DND-41 (cell line): ENCODE results near the gene KCTD11.
"Not testable (repeated sequence)": the region's sequence is repeated elsewhere in the genome, so short reads cannot be mapped to it uniquely, and the experiment has no call there.

Experiments
- ATAC-seq: fragments of 200-7000 bp; cut with Tn5 transposase; 3 replicates; pipeline ENCODE4 v1.9.1; 2021; ENCODE audit warnings: low read depth; ENCODE audit not compliant: insufficient read depth
- DNase-seq: peaks from one replicate; pipeline ENCODE4 v3.0.0-alpha.2; 2020
- H2AFZ ChIP-seq: 2 replicates; pipeline ENCODE4 v1.6.0; 2012; ENCODE audit warnings: low read depth, low read length
- H3K27ac ChIP-seq: 2 replicates; pipeline ENCODE4 v1.5.1; 2012; ENCODE audit warnings: low read length, inconsistent platforms
- H3K27me3 ChIP-seq: fragments of 200-600 bp; sonication (generic); 2 replicates; pipeline ENCODE4 v1.6.0; 2012; ENCODE audit warnings: low read length, mild to moderate bottlenecking, inconsistent platforms; ENCODE audit not compliant: insufficient read depth, poor library complexity
- H3K36me3 ChIP-seq: 2 replicates; pipeline ENCODE4 v1.5.1; 2012; ENCODE audit warnings: low read length, inconsistent platforms; ENCODE audit not compliant: insufficient read depth
- H3K4me1 ChIP-seq: 2 replicates; pipeline ENCODE4 v1.5.1; 2012; ENCODE audit warnings: mild to moderate bottlenecking, low read length; ENCODE audit not compliant: insufficient read depth
- H3K4me2 ChIP-seq: 2 replicates; pipeline ENCODE4 v1.6.0; 2012; ENCODE audit warnings: mild to moderate bottlenecking, moderate library complexity, low read length, inconsistent platforms; ENCODE audit not compliant: insufficient read depth
- H3K4me3 ChIP-seq, 2 experiments: fragments of 200-600 bp in 1 of 2; shearing (Covaris generic) in 1 of 2; 2 replicates each; pipeline ENCODE4 v1.5.1; 2012 to 2016; ENCODE audit warnings: inconsistent platforms in 2 of 2, low read length in 2 of 2, mild to moderate bottlenecking in 2 of 2, low read depth in 1 of 2, moderate library complexity in 1 of 2
- H3K79me2 ChIP-seq: 2 replicates; pipeline ENCODE4 v1.6.0; 2012; ENCODE audit warnings: low read length, inconsistent platforms; ENCODE audit not compliant: insufficient read depth
- H3K9ac ChIP-seq: 2 replicates; pipeline ENCODE4 v1.6.0; 2012; ENCODE audit warnings: low read depth, mild to moderate bottlenecking, inconsistent platforms, low read length, moderate library complexity
- H3K9me3 ChIP-seq: 2 replicates; pipeline ENCODE4 v1.5.1; 2012; ENCODE audit warnings: low read length, moderate library complexity, mild to moderate bottlenecking, inconsistent platforms; ENCODE audit not compliant: insufficient read depth, severe bottlenecking
- H4K20me1 ChIP-seq: 2 replicates; pipeline ENCODE4 v1.6.0; 2012; ENCODE audit warnings: low read length; ENCODE audit not compliant: insufficient read depth
- CTCF ChIP-seq: IDR thresholded peaks from 2 replicates; pipeline ENCODE4 v1.5.1; 2012; ENCODE audit warnings: borderline replicate concordance, low read length, moderate library complexity, mild to moderate bottlenecking; ENCODE audit not compliant: poor library complexity, severe bottlenecking; ENCODE audit errors: extremely low read depth
- EZH2 ChIP-seq: IDR thresholded peaks from 3 replicates; pipeline ENCODE4 v1.6.1; 2012; ENCODE audit warnings: borderline replicate concordance, low read depth, mild to moderate bottlenecking, moderate library complexity, low read length, inconsistent platforms; ENCODE audit not compliant: severe bottlenecking

The KCTD11 gene

DNA sequence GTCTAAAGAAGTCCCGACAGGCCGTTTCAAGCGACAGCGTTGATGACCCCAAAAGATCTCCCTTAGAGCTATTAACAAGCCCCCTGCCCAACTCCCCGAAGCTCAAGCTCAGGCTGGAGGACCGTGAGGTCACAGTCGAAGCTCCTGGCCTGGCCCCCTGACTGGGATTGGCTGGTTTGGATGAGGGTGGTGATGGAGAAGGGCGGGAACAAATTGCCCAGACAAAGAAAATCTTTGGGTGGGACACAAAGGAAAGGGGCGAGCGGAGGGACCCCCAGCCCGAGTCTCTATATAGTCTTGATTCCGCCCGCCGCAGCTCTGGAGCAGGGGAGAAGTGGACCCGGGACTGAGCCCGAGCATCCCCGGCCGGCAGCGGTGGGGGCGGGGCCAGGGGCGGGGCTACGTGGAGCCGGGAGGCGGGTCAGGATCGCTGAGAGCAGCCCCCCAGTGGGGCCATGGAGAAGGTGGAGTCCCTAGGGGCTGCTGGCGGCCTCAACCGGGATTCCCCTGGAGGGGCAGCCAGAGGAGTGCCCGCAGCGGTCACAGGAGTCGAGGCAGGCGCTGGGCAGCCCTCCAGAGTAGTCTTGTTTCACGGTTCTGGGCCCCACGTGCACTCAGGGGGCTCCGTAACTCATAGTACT is 21.8 kb upstream of the KCTD11 start:
- Histone ChIP-seq H3K79me2 (peaks cover 36% of the 10 kb centered on the region), H3K36me3 (peaks cover 25% of the 10 kb centered on the region), H3K27me3 (no peaks in the 10 kb centered on the region), H3K9ac (peak overlapping the region; percentile 68), H3K4me3 (peak overlapping the region; percentile 30 to 73), H3K4me2 (peak overlapping the region; percentile 80), H2AFZ (peak overlapping the region; percentile 80), H4K20me1 (no peaks in the 10 kb centered on the region), H3K9me3 (no peaks in the 10 kb centered on the region), H3K27ac (peak overlapping the region; percentile 96), H3K4me1 (peaks cover 41% of the 10 kb centered on the region)
- TF ChIP-seq EZH2 = no peak
- TF ChIP-seq CTCF = no peak
- ATAC-seq (peak; percentile 79), DNase-seq (peak; percentile 86)

DNA sequence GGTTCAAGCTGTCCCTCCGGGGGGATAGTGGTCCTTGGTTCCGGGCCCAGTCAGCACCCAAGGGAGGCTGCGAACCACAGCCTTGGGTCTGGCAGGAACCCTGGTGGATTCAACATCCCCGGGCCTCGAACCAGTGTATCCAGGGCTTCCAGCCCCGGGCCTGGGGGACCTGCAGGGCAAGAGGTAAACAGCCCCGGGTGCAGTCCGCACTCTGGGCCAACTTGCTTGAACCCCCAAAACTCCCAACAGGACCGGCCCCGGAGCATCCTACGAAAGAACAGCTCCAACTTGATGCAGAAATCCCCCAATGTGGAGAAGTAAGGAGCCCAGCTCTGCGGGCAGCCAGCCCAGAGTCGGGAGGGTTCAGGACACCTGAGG is 21.3 kb upstream of the KCTD11 start:
- H3K4me1 ChIP-seq = peaks cover 46% of the 10 kb centered on the region
- no peaks in the 10 kb centered on the region for H3K9me3 ChIP-seq
- peak overlapping the region; percentile 68 for H3K9ac ChIP-seq
- ATAC-seq (no peak), DNase-seq (no peak)
- peak overlapping the region; percentile 80 for H3K4me2 ChIP-seq
- peak overlapping the region; percentile 96 for H3K27ac ChIP-seq
- no peak for TF ChIP-seq EZH2
- TF ChIP-seq CTCF = no peak
- peak overlapping the region; percentile 30 to 73; a peak in 3 of 4 replicates for H3K4me3 ChIP-seq
- H2AFZ ChIP-seq = peak overlapping the region; percentile 80
- H3K36me3 ChIP-seq = peaks cover 20% of the 10 kb centered on the region
- H3K79me2 ChIP-seq = peaks cover 41% of the 10 kb centered on the region
- H3K27me3 ChIP-seq = no peaks in the 10 kb centered on the region
- H4K20me1 ChIP-seq = no peaks in the 10 kb centered on the region

GRCh38 chr17:7332111-7332510 is 19.9 kb upstream of the KCTD11 start:
- Histone ChIP-seq H4K20me1 (no peaks in the 10 kb centered on the region), H3K4me2 (no peak overlapping the region), H3K27ac (no peak overlapping the region), H3K79me2 (peaks cover 47% of the 10 kb centered on the region), H3K36me3 (peaks cover 7% of the 10 kb centered on the region), H3K9ac (no peak overlapping the region), H3K27me3 (no peaks in the 10 kb centered on the region), H3K4me1 (peaks cover 58% of the 10 kb centered on the region), H3K9me3 (no peaks in the 10 kb centered on the region), H2AFZ (no peak overlapping the region), H3K4me3 (no peak overlapping the region)
- no peak for ATAC-seq
- TF ChIP-seq CTCF = no peak
- DNase-seq = no peak

GRCh38 chr17:7332600-7333069 is 19.3 kb upstream of the KCTD11 start:
- not testable (repeated sequence) for H3K36me3 ChIP-seq, ATAC-seq, H3K9me3 ChIP-seq, H2AFZ ChIP-seq, H3K27ac ChIP-seq, H3K4me2 ChIP-seq, H3K9ac ChIP-seq, DNase-seq, H4K20me1 ChIP-seq, H3K4me3 ChIP-seq, H3K27me3 ChIP-seq
- H3K4me1 ChIP-seq = peaks cover 58% of the 10 kb centered on the region
- H3K79me2 ChIP-seq = peaks cover 47% of the 10 kb centered on the region
